Body of pancreas (tissue), 4 donors: ENCODE data around the gene CDH16.

Source experiments
- CTCF ChIP-seq, 7 experiments: fragments of 450-650 bp in 4 of 7; fragments of 200-600 bp in 3 of 7; sonication (generic) in 3 of 7; IDR thresholded peaks; one replicate each; pipeline ENCODE4 v1.5.1; 2016 to 2019; ENCODE audit warnings: antibody characterized with exemption in 7 of 7
- POLR2A ChIP-seq, 3 donors: fragments of 450-650 bp; IDR thresholded peaks; one replicate each; pipeline ENCODE4 v1.6.1; 2016; ENCODE audit warnings: antibody characterized with exemption in 3 of 3, mild to moderate bottlenecking in 2 of 3

DNA sequence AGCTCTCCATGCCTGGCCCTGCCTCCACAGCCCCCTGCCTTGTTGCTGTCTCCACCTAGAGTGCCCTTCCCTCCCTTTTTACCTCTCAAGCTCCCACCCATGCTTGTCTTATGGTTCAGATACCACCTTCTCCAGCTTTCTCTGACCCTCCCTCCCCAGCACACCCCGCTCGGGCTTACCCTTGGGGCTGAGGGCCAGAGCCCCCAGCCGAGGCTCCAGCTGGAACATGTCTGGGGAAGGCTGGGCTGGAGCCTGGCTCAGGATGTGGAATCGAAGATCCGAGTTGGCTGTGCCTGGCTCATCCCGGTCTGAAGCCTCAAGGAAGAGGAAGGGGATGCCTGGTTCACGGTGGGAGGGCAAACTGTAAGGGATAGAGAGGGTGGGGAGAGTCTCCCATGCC lies 3.6 kb downstream of the CDH16 start:
- TF ChIP-seq CTCF (IDR thresholded peaks at IDR 0.05) = no peak
- TF ChIP-seq POLR2A (IDR thresholded peaks at IDR 0.05) = no peak
